IMR-90 (cell line): ENCODE results near the gene DRC7. TPM values are rescaled to one million over a fixed set of nuclear protein-coding genes. Genes with fewer than 3 reads are reported as not detected.

Experiments
- ATAC-seq: fragments of 200-7000 bp; cut with Tn5 transposase; 2 replicates; pipeline ENCODE4 v1.9.1; 2020; ENCODE audit warnings: low read depth, mild to moderate bottlenecking, moderate library complexity
- BruUV-seq: library from RNA; stranded (reverse); fragments of 400-500 nt; replicated peaks from 2 replicates; lab custom pipeline; 2021; lab: Mats Ljungman, UMichigan
- CTCF ChIA-PET: fragments of 300-600 bp; formaldehyde crosslinking; extraction: SDS; loops from one replicate; lab custom pipeline; 2021; ENCODE audit warnings: antibody characterized with exemption; lab: Yijun Ruan, JAX
- POLR2A ChIA-PET: fragments of 300-600 bp; sonication (Branson Sonifier 250); formaldehyde crosslinking; loops from one replicate; lab custom pipeline; 2022; ENCODE audit warnings: antibody characterized with exemption; ENCODE audit not compliant: unreplicated experiment; lab: Charles Lee
- DNase-seq: peaks from one replicate; pipeline ENCODE4 v3.0.0; 2013
- H2AFZ ChIP-seq: replicated peaks from 2 replicates; pipeline ENCODE3; 2013; ENCODE audit warnings: low read length, mild to moderate bottlenecking; ENCODE audit not compliant: poor library complexity
- H2AK5ac ChIP-seq: 2 replicates; pipeline ENCODE4 v1.6.1; 2013; ENCODE audit warnings: low read depth, low read length, inconsistent platforms
- H2AK9ac ChIP-seq: replicated peaks from 2 replicates; pipeline ENCODE3; 2013; ENCODE audit warnings: mild to moderate bottlenecking, low read depth, low read length, moderate library complexity; ENCODE audit not compliant: poor library complexity
- H2BK120ac ChIP-seq: 2 replicates; pipeline ENCODE4 v1.6.1; 2013; ENCODE audit warnings: low read depth, low read length, inconsistent platforms
- H2BK15ac ChIP-seq: 3 replicates; pipeline ENCODE4 v1.6.1; 2013; ENCODE audit warnings: low read depth, low read length, inconsistent platforms
- H2BK20ac ChIP-seq: 2 replicates; pipeline ENCODE4 v1.6.1; 2013; ENCODE audit warnings: low read depth, mild to moderate bottlenecking, inconsistent platforms, low read length, moderate library complexity
- H2BK5ac ChIP-seq: 2 replicates; pipeline ENCODE4 v1.6.1; 2013; ENCODE audit warnings: mild to moderate bottlenecking, low read depth, low read length, inconsistent platforms; ENCODE audit not compliant: poor library complexity, severe bottlenecking
- H3K14ac ChIP-seq: replicated peaks from 2 replicates; pipeline ENCODE4 v1.6.1; 2013; ENCODE audit warnings: low read depth, low read length, inconsistent platforms
- H3K18ac ChIP-seq: 2 replicates; pipeline ENCODE4 v1.6.1; 2013; ENCODE audit warnings: low read depth, low read length, control low read depth
- H3K23ac ChIP-seq: 2 replicates; pipeline ENCODE4 v1.6.1; 2013; ENCODE audit warnings: low read depth, low read length, inconsistent platforms
- H3K27ac ChIP-seq: 2 replicates; pipeline ENCODE4 v1.5.1; 2013; ENCODE audit warnings: mild to moderate bottlenecking, control low read depth, low read length; ENCODE audit not compliant: insufficient read depth
- H3K27me3 ChIP-seq: 2 replicates; pipeline ENCODE4 v1.6.1; 2013; ENCODE audit warnings: low read length; ENCODE audit not compliant: control insufficient read depth, insufficient read depth
- H3K36me3 ChIP-seq: 2 replicates; pipeline ENCODE4 v1.6.1; 2013; ENCODE audit warnings: low read length, mixed read lengths; ENCODE audit not compliant: control insufficient read depth, insufficient read depth
- H3K4ac ChIP-seq: 2 replicates; pipeline ENCODE4 v1.6.1; 2013; ENCODE audit warnings: low read depth, low read length, inconsistent platforms
- H3K4me1 ChIP-seq: 2 replicates; pipeline ENCODE4 v1.6.1; 2013; ENCODE audit warnings: low read length, mixed read lengths; ENCODE audit not compliant: control insufficient read depth, insufficient read depth
- H3K4me2 ChIP-seq: 2 replicates; pipeline ENCODE4 v1.6.1; 2013; ENCODE audit warnings: low read depth, mild to moderate bottlenecking, control low read depth, low read length, moderate library complexity
- H3K4me3 ChIP-seq: 2 replicates; pipeline ENCODE4 v1.5.1; 2013; ENCODE audit warnings: low read depth, mild to moderate bottlenecking, control low read depth, low read length, moderate library complexity; ENCODE audit not compliant: insufficient read depth
- H3K56ac ChIP-seq: 2 replicates; pipeline ENCODE4 v1.6.1; 2013; ENCODE audit warnings: low read length, inconsistent platforms; ENCODE audit not compliant: insufficient read depth; ENCODE audit errors: extremely low read depth
- H3K79me1 ChIP-seq, 2 experiments: 2 replicates each; pipeline ENCODE4 v1.6.1; 2013; ENCODE audit warnings: low read length in 2 of 2, inconsistent platforms in 1 of 2, low read depth in 1 of 2
- H3K9ac ChIP-seq: 2 replicates; pipeline ENCODE4 v1.6.1; 2013; ENCODE audit warnings: low read depth, low read length, control low read depth
- H3K9me1 ChIP-seq: 2 replicates; pipeline ENCODE4 v1.6.1; 2013; ENCODE audit warnings: low read length, inconsistent platforms; ENCODE audit not compliant: insufficient read depth
- H3K9me3 ChIP-seq: 2 replicates; pipeline ENCODE4 v1.6.1; 2013; ENCODE audit warnings: low read length; ENCODE audit not compliant: control insufficient read depth, insufficient read depth
- H4K20me1 ChIP-seq: 2 replicates; pipeline ENCODE4 v1.6.1; 2013; ENCODE audit warnings: low read length, inconsistent platforms; ENCODE audit not compliant: insufficient read depth
- H4K5ac ChIP-seq: 2 replicates; pipeline ENCODE4 v1.6.1; 2013; ENCODE audit warnings: mild to moderate bottlenecking, low read depth, low read length, control low read depth
- H4K8ac ChIP-seq, 2 experiments: 2 replicates each; pipeline ENCODE4 v1.6.1; 2013; ENCODE audit warnings: low read depth in 2 of 2, low read length in 2 of 2, control low read depth in 1 of 2, inconsistent platforms in 1 of 2
- H4K91ac ChIP-seq: 2 replicates; pipeline ENCODE4 v1.6.1; 2013; ENCODE audit warnings: low read depth, low read length, inconsistent platforms; ENCODE audit not compliant: insufficient read depth
- CHD1 ChIP-seq: IDR thresholded peaks from 2 replicates; pipeline ENCODE4 v1.6.1; 2012; ENCODE audit warnings: low read depth, low read length, improper control_type of control experiment
- FOS ChIP-seq: fragments of 150-350 bp; IDR thresholded peaks from 2 replicates; pipeline ENCODE4 v1.6.1; 2016; ENCODE audit warnings: low read depth, low read length
- MAFK ChIP-seq: IDR thresholded peaks from 2 replicates; pipeline ENCODE4 v1.6.1; 2012; ENCODE audit warnings: low read depth, low read length, improper control_type of control experiment
- WGBS, 2 experiments: methylation state at CpG; one replicate each; pipeline versions ENCODE4 v1.1.5 to v1.1.7; 2013; ENCODE audit warnings: missing lambda C conversion rate in 2 of 2; ENCODE audit not compliant: insufficient read length in 1 of 2; ENCODE audit errors: extremely low coverage in 2 of 2; 5-methylcytosine and 5-hydroxymethylcytosine counted together
- dilution Hi-C: fragments of 300-500 bp; cut with HindIII; formaldehyde crosslinking; loops from one replicate; pipeline ENCODE4 v1.14.3; 2018; ENCODE audit warnings: low sequenced_read_pairs; ENCODE audit not compliant: unreplicated experiment
- in situ Hi-C: fragments of 300-500 bp; cut with MboI; formaldehyde crosslinking; loops from 3 replicates; pipeline ENCODE4 v1.14.3; 2019; ENCODE audit warnings: low sequenced_read_pairs, inconsistent platforms, mixed read lengths
- intact Hi-C: fragments of 100-400 bp; cut with micrococcal nuclease; formaldehyde crosslinking; loops from 2 replicates; pipeline ENCODE4 v1.10.0; 2022
- polyA plus RNA-seq, 3 experiments: library from polyadenylated mRNA; depleted of rRNA; stranded (reverse); fragments of >200 nt; gene quantifications; 2 replicates each; pipeline ENCODE4 v1.2.3, GENCODE V29; 2012; ENCODE audit warnings: low replicate concordance in 1 of 3
- total RNA-seq: library from RNA; depleted of rRNA; stranded (reverse); fragments of >200 nt; gene quantifications from 2 replicates; pipeline ENCODE4 v1.2.3, GENCODE V29; 2012

DRC7 gene
- total and polyA plus RNA-seq, 2 of the 4 experiments (the other 2 are of a cell fraction) = not detected

DNA sequence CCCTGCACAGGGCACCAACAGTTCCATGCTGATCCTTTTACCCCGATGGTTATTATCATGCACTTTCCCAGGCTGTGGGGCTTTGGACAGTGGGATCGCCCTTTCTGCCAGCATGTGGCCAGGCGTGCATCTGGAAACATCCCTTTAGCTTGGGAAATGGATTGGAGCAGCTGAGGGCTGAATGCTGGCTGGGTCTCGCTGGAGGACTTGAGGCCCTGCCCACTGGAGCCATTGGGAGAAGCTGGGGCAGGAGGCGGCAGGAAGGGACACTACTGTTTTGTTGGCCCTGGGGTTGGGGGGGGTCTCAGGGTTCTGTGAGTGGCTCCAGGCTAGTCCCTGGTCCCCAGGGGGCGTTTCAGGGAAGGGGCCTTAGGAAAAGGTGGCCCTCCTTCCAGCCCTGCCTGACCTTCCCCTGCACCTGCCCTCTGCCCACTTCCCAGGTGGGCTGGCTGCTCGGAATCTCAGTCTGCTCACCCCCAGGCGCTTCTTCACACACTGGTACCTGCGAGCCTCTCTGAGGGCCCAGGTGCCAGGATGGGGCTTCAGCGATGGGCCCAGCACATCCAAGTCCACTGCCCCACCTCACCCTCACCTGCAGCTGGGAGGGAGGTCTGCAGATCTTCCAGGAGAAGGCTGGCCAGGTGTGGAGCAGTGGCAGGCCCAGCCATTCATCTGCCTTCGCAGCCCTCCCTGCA is 28.1 kb upstream of the DRC7 start:
- BruUV-seq = no TSS peak
- Histone ChIP-seq H2BK5ac (no peak overlapping the region), H3K23ac (no peak overlapping the region), H2AFZ (peak overlapping the region; percentile 21), H4K91ac (no peak overlapping the region), H3K56ac (no peak overlapping the region), H3K79me1 (no peaks in the 10 kb centered on the region), H3K9me1 (no peaks in the 10 kb centered on the region; the same call in 1 of the 2 replicates), H4K8ac (no peak overlapping the region), H3K36me3 (no peaks in the 10 kb centered on the region), H2BK20ac (no peak overlapping the region), H3K18ac (no peak overlapping the region), H3K27me3 (peaks cover 21% of the 10 kb centered on the region), H2AK9ac (no peak overlapping the region), H3K14ac (no peak overlapping the region), H3K27ac (no peak overlapping the region), H4K5ac (no peak overlapping the region), H2AK5ac (no peak overlapping the region), H3K4ac (no peak overlapping the region), H3K4me2 (no peak overlapping the region), H4K20me1 (no peaks in the 10 kb centered on the region; the same call in 1 of the 2 replicates), H3K9me3 (no peaks in the 10 kb centered on the region), H3K9ac (no peak overlapping the region), H3K4me1 (no peaks in the 10 kb centered on the region), H2BK120ac (no peak overlapping the region), H2BK15ac (no peak overlapping the region), H3K4me3 (no peak overlapping the region)
- ATAC-seq (no peak), DNase-seq (no peak)
- WGBS, 2 experiments = 80% methylated on average over 2 of the region's 11 CpGs; no CpG with 5 or more reads in 1 of the 2 experiments
- ChIA-PET POLR2A (no interaction called here), CTCF (no interaction called here)
- no peak for TF ChIP-seq FOS
- TF ChIP-seq CHD1 = no peak
- no peak for TF ChIP-seq MAFK
- dilution Hi-C loops = no loop called here
- in situ Hi-C loops = no loop called here
- intact Hi-C loops = no loop called here
